ENCODE data around the gene MYLK. TPM values are rescaled to one million over a fixed set of nuclear protein-coding genes. Genes with fewer than 3 reads are reported as not detected.
A peak's percentile ranks its signal among the peaks of the same experiment; 100 is the strongest.
"Not testable (repeated sequence)": the region's sequence is repeated elsewhere in the genome, so short reads cannot be mapped to it uniquely, and the experiment has no call there.

The MYLK gene
- total and polyA plus RNA-seq, 11 donors: 3.2 to 20.7 (median 12.4) TPM

DNA sequence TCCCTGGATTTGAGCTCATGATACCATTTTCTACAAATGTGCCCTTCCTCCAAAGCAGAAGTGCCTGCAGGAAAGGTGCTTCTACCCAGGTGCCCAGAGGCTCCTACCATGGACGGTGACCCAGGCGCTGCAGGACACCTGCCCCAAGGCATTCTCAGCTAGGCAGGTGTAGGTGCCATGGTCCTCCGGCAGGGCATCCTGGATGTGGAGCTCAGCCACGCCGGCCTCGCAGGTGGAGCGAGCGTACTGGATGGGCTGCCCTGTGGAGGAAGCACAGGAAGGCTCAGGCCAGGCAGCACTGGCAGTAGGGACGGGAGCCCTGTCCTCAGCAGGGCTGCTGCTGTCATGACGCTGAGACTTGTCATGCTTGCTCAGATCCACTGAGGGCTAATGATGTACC is 162.1 kb downstream of the MYLK start:
- no peak overlapping the region for H3K27ac ChIP-seq

DNA sequence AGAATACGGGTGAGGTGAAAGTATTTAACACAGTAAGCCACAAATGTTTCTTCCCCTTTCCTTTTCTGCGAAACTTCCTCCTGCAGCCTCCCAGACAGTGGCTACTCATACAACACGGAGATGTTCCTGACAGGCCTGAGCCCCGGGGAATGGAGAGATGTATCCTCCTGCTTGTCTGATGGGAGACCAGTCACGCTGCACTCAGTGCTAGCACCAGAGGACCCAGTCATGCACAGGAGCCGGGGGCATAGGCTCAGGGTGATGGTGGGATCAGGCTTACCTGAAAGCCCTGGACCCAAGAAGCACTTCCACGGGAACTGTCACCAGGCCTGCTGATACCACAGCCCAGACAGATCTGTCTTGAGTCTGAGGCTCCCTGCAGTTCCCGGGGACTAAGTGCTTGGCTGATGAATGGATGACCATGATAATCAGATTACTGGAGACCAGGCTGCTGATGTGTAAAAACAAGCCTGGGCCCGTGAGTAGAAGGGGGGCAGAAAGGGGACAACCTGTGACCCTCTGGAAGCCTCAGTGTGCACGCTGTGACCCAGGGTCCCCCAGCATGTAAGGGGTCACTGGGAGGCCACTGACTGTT is 162.9 kb downstream of the MYLK start:
- H3K4me3 ChIP-seq, DNase-seq, H3K27me3 ChIP-seq, ATAC-seq, H3K9me3 ChIP-seq, H3K36me3 ChIP-seq: not testable (repeated sequence)
- H3K4me1 ChIP-seq: peaks cover 0 to 34% (median 19%) of the 10 kb centered on the region in 12 donors
- intact Hi-C loops (cut with DNase I): loop anchor here in 1 of 10 donors (5.0 kb wide), 1 partner anchor 69 kb away; no protein-coding TSS in a partner anchor
- WGBS, 4 donors: 72 to 85% (median 74%) methylated on average over 4 to 9 of the region's 10 CpGs
- peak overlapping the region in 1 of 12 donors; percentile 74 for H3K27ac ChIP-seq

More for the DNA sequence above, 162.1 kb downstream of the MYLK start:
- Histone ChIP-seq H3K36me3 (no peaks in the 10 kb centered on the region), H3K9me3 (no peaks in the 10 kb centered on the region), H3K4me1 (peaks cover 0 to 34% (median 19%) of the 10 kb centered on the region in 12 donors), H3K4me3 (no peak overlapping the region), H3K27me3 (no peaks in the 10 kb centered on the region)
- TF ChIP-seq, protein P1, sequence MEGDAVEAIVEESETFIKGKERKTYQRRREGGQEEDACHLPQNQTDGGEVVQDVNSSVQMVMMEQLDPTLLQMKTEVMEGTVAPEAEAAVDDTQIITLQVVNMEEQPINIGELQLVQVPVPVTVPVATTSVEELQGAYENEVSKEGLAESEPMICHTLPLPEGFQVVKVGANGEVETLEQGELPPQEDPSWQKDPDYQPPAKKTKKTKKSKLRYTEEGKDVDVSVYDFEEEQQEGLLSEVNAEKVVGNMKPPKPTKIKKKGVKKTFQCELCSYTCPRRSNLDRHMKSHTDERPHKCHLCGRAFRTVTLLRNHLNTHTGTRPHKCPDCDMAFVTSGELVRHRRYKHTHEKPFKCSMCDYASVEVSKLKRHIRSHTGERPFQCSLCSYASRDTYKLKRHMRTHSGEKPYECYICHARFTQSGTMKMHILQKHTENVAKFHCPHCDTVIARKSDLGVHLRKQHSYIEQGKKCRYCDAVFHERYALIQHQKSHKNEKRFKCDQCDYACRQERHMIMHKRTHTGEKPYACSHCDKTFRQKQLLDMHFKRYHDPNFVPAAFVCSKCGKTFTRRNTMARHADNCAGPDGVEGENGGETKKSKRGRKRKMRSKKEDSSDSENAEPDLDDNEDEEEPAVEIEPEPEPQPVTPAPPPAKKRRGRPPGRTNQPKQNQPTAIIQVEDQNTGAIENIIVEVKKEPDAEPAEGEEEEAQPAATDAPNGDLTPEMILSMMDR (IDR thresholded peaks at IDR 0.05): no peak
- TF ChIP-seq POLR2A (IDR thresholded peaks at IDR 0.05): no peak
- ATAC-seq: no peak
- WGBS, 4 donors: 56 to 88% (median 87%) methylated on average over 4 to 10 of the region's 10 CpGs
- DNase-seq: no peak
- intact Hi-C loops (cut with DNase I): loop anchor here in 4 of 10 donors (2.0 to 5.0 kb wide), 3 partner anchors 69 to 73 kb away; no protein-coding TSS in a partner anchor

DNA sequence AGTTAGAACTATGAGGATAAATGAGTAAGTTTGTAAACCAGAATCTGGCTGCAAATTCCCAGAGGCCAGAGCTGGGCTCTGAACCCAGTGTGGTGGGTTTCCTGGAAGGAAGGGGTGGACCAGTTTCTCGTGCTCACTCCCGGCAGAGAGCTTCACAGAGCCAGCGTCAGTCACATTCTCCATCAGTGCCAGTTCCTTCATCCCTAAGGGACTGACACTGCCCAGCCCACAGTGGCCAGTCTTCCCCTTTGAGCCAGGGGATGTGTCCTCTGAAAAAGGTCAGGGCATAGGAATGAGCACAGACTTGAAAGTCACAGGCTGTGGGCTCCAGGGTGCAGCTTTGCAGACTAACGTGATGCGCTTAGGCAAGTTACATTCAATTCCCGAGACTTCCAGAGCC is 163.5 kb downstream of the MYLK start:
- peak overlapping the region in 6 of 12 donors; percentile 3 to 74 (median 50) for H3K27ac ChIP-seq
- peak in 1 of 4 donors; percentile 6 for ATAC-seq
- intact Hi-C loops (cut with DNase I): loop anchor here in 1 of 10 donors (5.0 kb wide), 1 partner anchor 68 kb away; no protein-coding TSS in a partner anchor

DNA sequence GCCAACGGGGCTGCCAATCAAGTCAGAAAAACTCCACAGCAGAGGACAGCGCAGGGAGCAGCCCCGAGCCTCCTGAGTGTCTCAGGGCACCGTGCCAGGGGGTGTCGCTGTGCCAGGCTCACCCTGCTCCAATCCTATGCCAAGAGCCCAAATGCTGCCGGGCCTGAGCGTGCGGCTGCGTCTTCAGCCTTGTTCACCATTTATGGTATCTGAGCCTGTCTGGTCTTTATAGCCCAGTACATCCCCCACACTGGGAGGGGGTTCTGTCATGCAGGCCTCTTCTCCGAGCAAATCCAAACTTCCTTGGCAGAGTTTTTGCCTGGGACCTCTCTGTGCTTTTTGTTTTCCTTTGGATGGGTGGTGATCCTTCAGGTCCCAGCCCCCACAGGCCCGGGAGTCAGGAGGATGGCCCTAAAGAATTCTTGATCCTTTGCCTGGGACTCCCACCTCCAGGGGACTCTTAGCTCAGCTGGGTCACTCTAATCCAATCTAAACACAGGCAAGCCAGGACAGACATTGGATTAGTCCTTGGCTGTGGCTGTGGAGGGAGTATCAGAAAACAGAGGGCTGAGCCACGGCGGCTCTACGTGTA is 164.2 kb downstream of the MYLK start:
- ATAC-seq (peak; percentile 77 to 85 (median 80)), DNase-seq (peak in 4 of 5 donors; percentile 57 to 81 (median 74))
- no peak for TF ChIP-seq POLR2A (IDR thresholded peaks at IDR 0.05)
- TF ChIP-seq, protein P1 (IDR thresholded peaks at IDR 0.05): no peak
- H3K36me3 ChIP-seq: no peaks in the 10 kb centered on the region
- WGBS, 4 donors: 36 to 42% (median 37%) methylated on average over 13 to 14 of the region's 14 CpGs
- intact Hi-C loops (cut with DNase I): loop anchor here in 4 of 10 donors (1.0 to 5.0 kb wide), 4 partner anchors 67 to 68 kb away; no protein-coding TSS in a partner anchor
- no peak overlapping the region for H3K4me3 ChIP-seq
- peaks cover 0 to 34% (median 19%) of the 10 kb centered on the region in 12 donors for H3K4me1 ChIP-seq
- H3K9me3 ChIP-seq: no peaks in the 10 kb centered on the region
- H3K27me3 ChIP-seq: no peaks in the 10 kb centered on the region
- peak overlapping the region in 9 of 12 donors; percentile 3 to 74 (median 46) for H3K27ac ChIP-seq

More for the DNA sequence above, 163.5 kb downstream of the MYLK start:
- Histone ChIP-seq H3K4me1 (peaks cover 0 to 34% (median 19%) of the 10 kb centered on the region in 12 donors), H3K9me3 (no peaks in the 10 kb centered on the region), H3K27me3 (no peaks in the 10 kb centered on the region), H3K36me3 (no peaks in the 10 kb centered on the region), H3K4me3 (no peak overlapping the region)
- DNase-seq: no peak
- no peak for TF ChIP-seq POLR2A (IDR thresholded peaks at IDR 0.05)
- TF ChIP-seq, protein P1 (IDR thresholded peaks at IDR 0.05): no peak
- 50 to 64% (median 60%) methylated on average over 6 of the region's 6 CpGs for WGBS, 4 donors
